HepG2 (cell line): Measurements from ENCODE around the gene PMPCB. TPM values are rescaled to one million over a fixed set of nuclear protein-coding genes. Genes with fewer than 3 reads are reported as not detected.

Experiments used
- ATAC-seq: fragments of 200-7000 bp; cut with Tn5 transposase; 3 replicates; pipeline ENCODE4 v1.9.1; 2020; ENCODE audit warnings: mild to moderate bottlenecking, moderate library complexity
- BruUV-seq: library from RNA; stranded (reverse); fragments of 400-500 nt; replicated peaks from 2 replicates; lab custom pipeline; 2021; lab: Mats Ljungman, UMichigan
- CTCF ChIA-PET: fragments of 300-600 bp; formaldehyde crosslinking; extraction: SDS; loops from one replicate; lab custom pipeline; 2021; ENCODE audit warnings: low total read pairs, inconsistent platforms, low intra/inter-chr PET ratio; lab: Yijun Ruan, JAX
- POLR2A ChIA-PET: fragments of 350-600 bp; sonication (Branson Sonifier 250); formaldehyde crosslinking; loops from one replicate; lab custom pipeline; 2020; ENCODE audit warnings: antibody characterized with exemption, inconsistent platforms; lab: Yijun Ruan, JAX
- DNase-seq: peaks from one replicate; pipeline ENCODE4 v3.0.0-alpha.2; 2015; ENCODE audit warnings: low spot score
- FAIRE-seq: peaks from 3 replicates; lab custom pipeline; 2011; peaks lifted over from hg19 to GRCh38; lab: Jason Lieb, UNC
- H2AFZ ChIP-seq: one replicate; pipeline ENCODE4 v1.6.1; 2011; ENCODE audit warnings: low read length, inconsistent platforms
- H3K27ac ChIP-seq: fragments of 300-600 bp; 3 replicates; pipeline ENCODE4 v1.8.0; 2011; ENCODE audit warnings: mixed run types, mild to moderate bottlenecking, mixed read lengths, low read length, inconsistent platforms; ENCODE audit not compliant: insufficient read depth; ENCODE audit errors: extremely low read length
- H3K27me3 ChIP-seq, 2 experiments: fragments of 200-600 bp in 1 of 2; 2 replicates in 1 of 2; 3 replicates in 1 of 2; pipeline versions ENCODE4 v1.6.0 to v1.8.0; 2011; ENCODE audit warnings: low read length in 2 of 2, mild to moderate bottlenecking in 2 of 2, moderate library complexity in 2 of 2, inconsistent platforms in 1 of 2; ENCODE audit not compliant: insufficient read depth in 2 of 2, control insufficient read depth in 1 of 2
- H3K36me3 ChIP-seq, 2 experiments: fragments of 200-600 bp in 1 of 2; replicated peaks in 1 of 2; 2 replicates in 1 of 2; 3 replicates in 1 of 2; pipeline versions ENCODE4 v1.5.1 to v1.8.0; 2011; ENCODE audit warnings: low read length in 2 of 2, inconsistent platforms in 1 of 2; ENCODE audit not compliant: insufficient read depth in 2 of 2, control insufficient read depth in 1 of 2
- H3K4me1 ChIP-seq: 2 replicates; pipeline ENCODE4 v1.5.1; 2012; ENCODE audit warnings: low read length, inconsistent platforms; ENCODE audit not compliant: insufficient read depth
- H3K4me2 ChIP-seq: 2 replicates; pipeline ENCODE4 v1.6.0; 2011; ENCODE audit warnings: low read depth, low read length, inconsistent platforms
- H3K4me3 ChIP-seq, 3 experiments: fragments of 200-600 bp in 1 of 3; sonication (generic), shearing (Covaris generic) in 1 of 3; replicated peaks in 1 of 3; 2 replicates each; pipeline ENCODE4 v1.5.1; 2011 to 2016; ENCODE audit warnings: low read length in 3 of 3, inconsistent platforms in 2 of 3, low read depth in 2 of 3, mild to moderate bottlenecking in 2 of 3, control low read depth in 1 of 3, mixed read lengths in 1 of 3; ENCODE audit not compliant: insufficient read depth in 1 of 3
- H3K79me2 ChIP-seq: one replicate; pipeline ENCODE4 v1.6.1; 2011; ENCODE audit warnings: low read length, inconsistent platforms; ENCODE audit not compliant: insufficient read depth
- H3K9ac ChIP-seq: 2 replicates; pipeline ENCODE4 v1.6.0; 2011; ENCODE audit warnings: mild to moderate bottlenecking, low read depth, low read length, inconsistent platforms; ENCODE audit not compliant: insufficient read depth
- H3K9me3 ChIP-seq: 2 replicates; pipeline ENCODE4 v1.5.1; 2012; ENCODE audit warnings: mild to moderate bottlenecking, low read length
- H4K20me1 ChIP-seq: 2 replicates; pipeline ENCODE4 v1.6.0; 2011; ENCODE audit warnings: inconsistent platforms, mild to moderate bottlenecking, low read length, moderate library complexity; ENCODE audit not compliant: insufficient read depth
- CEBPB ChIP-seq: IDR thresholded peaks from 2 replicates; pipeline ENCODE4 v1.6.1; 2011; ENCODE audit warnings: low read depth, low read length, improper control_type of control experiment, borderline replicate concordance
- FOXA3 ChIP-seq: IDR thresholded peaks from 2 replicates; pipeline ENCODE4 v1.6.1; 2016; ENCODE audit warnings: missing genetic modification reagents, missing compliant biosample characterization
- FOXO1 ChIP-seq: sonication (generic); formaldehyde crosslinking; IDR thresholded peaks from 2 replicates; pipeline ENCODE4 v1.4.0; 2020; ENCODE audit warnings: missing genetic modification reagents
- GATAD2A ChIP-seq: IDR thresholded peaks from 2 replicates; pipeline ENCODE4 v1.6.1; 2016
- HOXA9 ChIP-seq: sonication (generic); formaldehyde crosslinking; IDR thresholded peaks from 2 replicates; pipeline ENCODE4 v1.8.1; 2022; ENCODE audit warnings: missing genetic modification reagents, mild to moderate bottlenecking, moderate library complexity, borderline replicate concordance
- MEIS1 ChIP-seq: sonication (generic); formaldehyde crosslinking; IDR thresholded peaks from 2 replicates; pipeline ENCODE4 v1.9.0; 2021; ENCODE audit warnings: mild to moderate bottlenecking, missing genetic modification reagents, moderate library complexity, borderline replicate concordance
- MTF2 ChIP-seq: sonication (generic); formaldehyde crosslinking; IDR thresholded peaks from 2 replicates; pipeline ENCODE4 v1.5.0; 2020; ENCODE audit warnings: missing genetic modification reagents, borderline replicate concordance
- NRL ChIP-seq: sonication (generic); formaldehyde crosslinking; IDR thresholded peaks from 2 replicates; pipeline ENCODE4 v1.5.0; 2020; ENCODE audit warnings: missing genetic modification reagents, mild to moderate bottlenecking, moderate library complexity, borderline replicate concordance
- RFXANK ChIP-seq: IDR thresholded peaks from 2 replicates; pipeline ENCODE4 v1.6.1; 2016
- ZC3H4 ChIP-seq: sonication (generic); formaldehyde crosslinking; IDR thresholded peaks from 2 replicates; pipeline ENCODE4 v1.4.0; 2020; ENCODE audit warnings: missing genetic modification reagents, borderline replicate concordance
- ZNF121 ChIP-seq: sonication (generic); formaldehyde crosslinking; IDR thresholded peaks from 2 replicates; pipeline ENCODE4 v1.5.0; 2020; ENCODE audit warnings: mild to moderate bottlenecking, missing genetic modification reagents
- ZNF256 ChIP-seq: sonication (generic); formaldehyde crosslinking; conservative IDR thresholded peaks from 2 replicates; pipeline ENCODE4 v1.4.0; 2020; ENCODE audit warnings: missing genetic modification reagents
- ZNF343 ChIP-seq: sonication (generic); formaldehyde crosslinking; IDR thresholded peaks from 2 replicates; pipeline ENCODE4 v1.4.0; 2020; ENCODE audit warnings: mild to moderate bottlenecking, missing genetic modification reagents
- ZNF552 ChIP-seq: sonication (generic); formaldehyde crosslinking; IDR thresholded peaks from 2 replicates; pipeline ENCODE4 v1.9.0; 2022; ENCODE audit warnings: missing genetic modification reagents, mild to moderate bottlenecking, borderline replicate concordance
- ZNF558 ChIP-seq: sonication (generic); formaldehyde crosslinking; IDR thresholded peaks from 2 replicates; pipeline ENCODE4 v1.9.0; 2022; ENCODE audit warnings: mild to moderate bottlenecking, missing genetic modification reagents, borderline replicate concordance
- ZNF691 ChIP-seq: sonication (generic); formaldehyde crosslinking; IDR thresholded peaks from 2 replicates; pipeline ENCODE4 v1.4.0; 2020; ENCODE audit warnings: missing genetic modification reagents, low read depth, mild to moderate bottlenecking, borderline replicate concordance
- ZNF704 ChIP-seq: sonication (generic); formaldehyde crosslinking; IDR thresholded peaks from 2 replicates; pipeline ENCODE4 v1.8.1; 2023; ENCODE audit warnings: mild to moderate bottlenecking, inconsistent platforms, moderate library complexity, missing genetic modification reagents, borderline replicate concordance
- ZNF768 ChIP-seq: sonication (generic); formaldehyde crosslinking; IDR thresholded peaks from 2 replicates; pipeline ENCODE4 v1.4.0; 2020; ENCODE audit warnings: missing genetic modification reagents
- WGBS: methylation state at CpG from one replicate; pipeline ENCODE4 v1.1.6; 2017; ENCODE audit warnings: low lambda C conversion rate; 5-methylcytosine and 5-hydroxymethylcytosine counted together
- in situ Hi-C: cut with HindIII; loops from 2 replicates; pipeline ENCODE4 v1.10.0; 2017; ENCODE audit warnings: low pct_unique_long_range_greater_than_20kb; ENCODE audit not compliant: extremely low pct_ligation_motif_present
- intact Hi-C: fragments of 100-400 bp; cut with micrococcal nuclease; formaldehyde crosslinking; loops from one replicate; pipeline ENCODE4 v1.10.0; 2022; ENCODE audit not compliant: unreplicated experiment
- polyA plus RNA-seq, 8 experiments: library from polyadenylated mRNA; depleted of rRNA in 3 of 8; stranded (reverse) in 7 of 8; unstranded in 1 of 8; fragments of >200 nt; fragmentation: Illumina TruSeq in 4 of 8; extraction: Trizol in 4 of 8; gene quantifications; 2 replicates each; pipeline versions ENCODE4 v1.2.1 to v1.2.3, GENCODE V29; 2011 to 2016; ENCODE audit warnings: low read depth in 4 of 8, missing spikeins in 1 of 8, mixed read lengths in 1 of 8; ENCODE audit not compliant: insufficient read depth in 1 of 8
- total RNA-seq, 5 experiments: library from RNA; depleted of rRNA; stranded (reverse); fragments of >200 nt; fragmentation: Illumina TruSeq; extraction: Trizol; gene quantifications; 2 replicates each; pipeline ENCODE4 v1.2.3, GENCODE V29; 2016; ENCODE audit warnings: low read depth in 1 of 5
- TF ChIP-seq, protein P1 (sequence below): sonication (generic); formaldehyde crosslinking; IDR thresholded peaks from 2 replicates; pipeline ENCODE4 v1.4.0; 2020; ENCODE audit warnings: missing genetic modification reagents

PMPCB gene
- total and polyA plus RNA-seq, 2 of the 13 experiments (the other 11 are each of a cell fraction or from before 2014, with no cell fraction given): 80.8 to 124 TPM

DNA sequence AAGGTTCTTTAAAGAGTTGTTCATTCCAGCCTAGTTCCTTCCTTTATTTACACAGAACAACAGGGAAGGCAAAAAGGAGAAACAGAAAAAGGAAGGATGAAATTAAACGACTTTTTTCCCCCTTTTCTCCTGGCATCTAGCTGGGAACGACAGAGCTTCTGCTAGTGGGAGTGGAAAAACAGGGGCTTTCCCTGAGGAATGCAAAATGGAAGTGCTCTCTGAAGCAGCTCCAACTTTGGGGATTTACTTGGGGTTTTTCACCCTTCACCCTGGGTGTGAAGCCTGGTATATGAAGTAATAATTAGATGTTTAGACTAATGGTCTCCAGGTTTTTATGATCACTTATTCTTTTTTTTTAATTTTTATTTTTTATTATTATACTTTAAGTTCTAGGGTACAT lies 4.2 kb downstream of the PMPCB start:
- peaks cover 21% of the 10 kb centered on the region for H3K79me2 ChIP-seq
- no peak overlapping the region for H3K9ac ChIP-seq
- ChIA-PET POLR2A (no interaction called here), CTCF (no interaction called here)
- no peaks in the 10 kb centered on the region for H3K9me3 ChIP-seq
- no peak overlapping the region for H3K4me2 ChIP-seq
- FAIRE-seq: no peak
- no peak overlapping the region for H3K27ac ChIP-seq
- no peak overlapping the region for H3K4me3 ChIP-seq
- no peak for DNase-seq
- ATAC-seq: no peak
- H3K36me3 ChIP-seq: peaks cover 7 to 48% of the 10 kb centered on the region in 2 experiments
- in situ Hi-C loops (no loop called here), intact Hi-C loops (no loop called here)
- H3K27me3 ChIP-seq: no peaks in the 10 kb centered on the region
- 68% methylated on average over 2 of the region's 2 CpGs for WGBS
- peaks cover 19% of the 10 kb centered on the region for H3K4me1 ChIP-seq
- TF ChIP-seq HOXA9 (no peak), ZNF691 (CRISPR knock-in tag) (no peak), CEBPB (no peak), ZNF552 (CRISPR knock-in tag) (no peak), ZNF768 (CRISPR knock-in tag) (no peak), ZNF121 (CRISPR knock-in tag) (no peak), ZC3H4 (CRISPR knock-in tag) (no peak), ZNF343 (CRISPR knock-in tag) (no peak), FOXO1 (no peak), ZNF558 (CRISPR knock-in tag) (no peak), GATAD2A (no peak), ZNF256 (CRISPR knock-in tag) (no peak), RFXANK (no peak), MEIS1 (CRISPR knock-in tag) (no peak), ZNF704 (CRISPR knock-in tag) (no peak), NRL (CRISPR knock-in tag) (no peak), FOXA3 (CRISPR knock-in tag) (no peak), MTF2 (CRISPR knock-in tag) (no peak)
- TF ChIP-seq, protein P1, sequence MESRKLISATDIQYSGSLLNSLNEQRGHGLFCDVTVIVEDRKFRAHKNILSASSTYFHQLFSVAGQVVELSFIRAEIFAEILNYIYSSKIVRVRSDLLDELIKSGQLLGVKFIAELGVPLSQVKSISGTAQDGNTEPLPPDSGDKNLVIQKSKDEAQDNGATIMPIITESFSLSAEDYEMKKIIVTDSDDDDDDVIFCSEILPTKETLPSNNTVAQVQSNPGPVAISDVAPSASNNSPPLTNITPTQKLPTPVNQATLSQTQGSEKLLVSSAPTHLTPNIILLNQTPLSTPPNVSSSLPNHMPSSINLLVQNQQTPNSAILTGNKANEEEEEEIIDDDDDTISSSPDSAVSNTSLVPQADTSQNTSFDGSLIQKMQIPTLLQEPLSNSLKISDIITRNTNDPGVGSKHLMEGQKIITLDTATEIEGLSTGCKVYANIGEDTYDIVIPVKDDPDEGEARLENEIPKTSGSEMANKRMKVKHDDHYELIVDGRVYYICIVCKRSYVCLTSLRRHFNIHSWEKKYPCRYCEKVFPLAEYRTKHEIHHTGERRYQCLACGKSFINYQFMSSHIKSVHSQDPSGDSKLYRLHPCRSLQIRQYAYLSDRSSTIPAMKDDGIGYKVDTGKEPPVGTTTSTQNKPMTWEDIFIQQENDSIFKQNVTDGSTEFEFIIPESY (CRISPR knock-in tag): no peak
- BruUV-seq: no TSS peak
- H4K20me1 ChIP-seq: no peaks in the 10 kb centered on the region
- no peak overlapping the region for H2AFZ ChIP-seq
